Heart right ventricle (tissue), 16 donors: ENCODE results near the gene LDLRAD2. TPM values are rescaled to one million over a fixed set of nuclear protein-coding genes. Genes with fewer than 3 reads are reported as not detected.
A peak's percentile ranks its signal among the peaks of the same experiment; 100 is the strongest.

Experiments used
- ATAC-seq, 8 donors: fragments of 200-7000 bp; cut with Tn5 transposase; one replicate each; pipeline ENCODE4 v1.9.1; 2020; ENCODE audit warnings: mild to moderate bottlenecking in 8 of 8, moderate library complexity in 8 of 8, moderate number of reproducible peaks in 1 of 8
- DNase-seq, 2 donors: peaks; one replicate each; pipeline ENCODE4 v3.0.0-alpha.2; 2020
- H3K27ac ChIP-seq, 10 donors: fragments of 200-600 bp; sonication (generic) in 2 of 10; one replicate each; pipeline versions ENCODE4 v1.5.0 to v1.8.0; 2020 to 2022; ENCODE audit warnings: mild to moderate bottlenecking in 3 of 10
- H3K27me3 ChIP-seq, 7 donors: fragments of 200-600 bp; one replicate each; pipeline ENCODE4 v1.8.0; 2021 to 2022; ENCODE audit warnings: mild to moderate bottlenecking in 2 of 7
- H3K36me3 ChIP-seq, 9 donors: fragments of 200-600 bp; sonication (generic) in 1 of 9; one replicate each; pipeline versions ENCODE4 v1.5.0 to v1.8.0; 2020 to 2022; ENCODE audit warnings: mild to moderate bottlenecking in 2 of 9
- H3K4me1 ChIP-seq, 9 donors: fragments of 200-600 bp; sonication (generic) in 1 of 9; one replicate each; pipeline versions ENCODE4 v1.5.0 to v1.8.0; 2020 to 2022; ENCODE audit warnings: mild to moderate bottlenecking in 4 of 9
- H3K4me3 ChIP-seq, 10 donors: fragments of 200-600 bp; sonication (generic) in 2 of 10; one replicate each; pipeline versions ENCODE4 v1.5.0 to v1.8.0; 2020 to 2022; ENCODE audit warnings: mild to moderate bottlenecking in 7 of 10, moderate library complexity in 2 of 10
- H3K9me3 ChIP-seq, 11 donors: fragments of 200-600 bp in 10 of 11; sonication (generic) in 2 of 11; one replicate each; pipeline versions ENCODE4 v1.5.0 to v1.8.0; 2013 to 2022; ENCODE audit warnings: mild to moderate bottlenecking in 2 of 11, control low read depth in 1 of 11, moderate library complexity in 1 of 11
- WGBS, 2 donors: extraction: QIAGEN DNeasy Blood & Tissue Kit; methylation state at CpG; one replicate each; pipeline ENCODE4 v1.1.7; 2013; ENCODE audit warnings: inconsistent platforms in 1 of 2; 5-methylcytosine and 5-hydroxymethylcytosine counted together
- intact Hi-C, 10 donors: fragments of 100-400 bp; cut with DNase I; formaldehyde crosslinking; loops; one replicate each; pipeline versions ENCODE4 v1.11.1 to v1.14.2; 2022
- polyA plus RNA-seq, 2 donors: library from polyadenylated mRNA; stranded (reverse); fragments of 200-250 nt; gene quantifications; one replicate each; pipeline ENCODE4 v1.2.3, GENCODE V29; 2013
- total RNA-seq, 10 donors: library from RNA; stranded (reverse); fragmentation: NEBNext Ultra II Directional in 3 of 10; extraction: Animal tissue kit (Norgen Biotek cat#: 25700) in 3 of 10; gene quantifications; one replicate each; pipeline versions ENCODE4 v1.2.1 to v1.2.4, GENCODE V29; 2021 to 2023
- TF ChIP-seq, protein P1 (sequence below), 9 donors: fragments of 200-600 bp; sonication (generic) in 2 of 9; IDR thresholded peaks; one replicate each; pipeline versions ENCODE4 v1.5.0 to v1.8.0; 2021 to 2022; ENCODE audit warnings: antibody characterized with exemption in 9 of 9, mild to moderate bottlenecking in 5 of 9, moderate library complexity in 1 of 9
- donor health status: Arrhythmogenic right ventricular cardiomyopathy.
- donor health status: ischemic (EF 13 %, LVEDD 7.1; RV severe dilation, severe dysfunction).
- donor health status: healthy with polysubstance abuse.
- donor health status: DM: no; HTN: yes; CAD: no.
- donor health status: DM: no; HTN: no; CAD: no.
- donor health status: ischemic (EF 25% LVEDD 6.9; RV normal size, moderate dysfunction).
- donor health status: ischemic (EF 25% LVEDD 5.7; RV mildly dilated, moderate dysfunction).
- donor health status: healthy.
- donor health status: DM: yes; HTN: yes; CAD: no.
- donor health status: Ischemic cardiomyopathy.
- donor health status: ischemic (EF 35%, LVEDD 5.7; RV mildly dilated, moderate dysfunction).
- donor health status: nonischemic (EF 11% LVEDD 7.7; RV severe dilation, severe dysfunction).
- donor health status: DM: yes; HTN: yes; CAD: no.
- donor health status: PGD.
- donor health status: ischemic (EF 29% LVEDD 5.4; RV normal size, mild dysfunction).
- donor health status: nonischemic (EF 23%, LVEDD 6.1; RV moderate dilation, normal function).

Gene LDLRAD2
- total and polyA plus RNA-seq, 12 donors: 0.05 to 5.8 (median 1.7) TPM; not detected in 8

- 92 to 93% methylated on average over 12 to 13 of the region's 13 CpGs for WGBS, 2 donors
- TF ChIP-seq, protein P1, sequence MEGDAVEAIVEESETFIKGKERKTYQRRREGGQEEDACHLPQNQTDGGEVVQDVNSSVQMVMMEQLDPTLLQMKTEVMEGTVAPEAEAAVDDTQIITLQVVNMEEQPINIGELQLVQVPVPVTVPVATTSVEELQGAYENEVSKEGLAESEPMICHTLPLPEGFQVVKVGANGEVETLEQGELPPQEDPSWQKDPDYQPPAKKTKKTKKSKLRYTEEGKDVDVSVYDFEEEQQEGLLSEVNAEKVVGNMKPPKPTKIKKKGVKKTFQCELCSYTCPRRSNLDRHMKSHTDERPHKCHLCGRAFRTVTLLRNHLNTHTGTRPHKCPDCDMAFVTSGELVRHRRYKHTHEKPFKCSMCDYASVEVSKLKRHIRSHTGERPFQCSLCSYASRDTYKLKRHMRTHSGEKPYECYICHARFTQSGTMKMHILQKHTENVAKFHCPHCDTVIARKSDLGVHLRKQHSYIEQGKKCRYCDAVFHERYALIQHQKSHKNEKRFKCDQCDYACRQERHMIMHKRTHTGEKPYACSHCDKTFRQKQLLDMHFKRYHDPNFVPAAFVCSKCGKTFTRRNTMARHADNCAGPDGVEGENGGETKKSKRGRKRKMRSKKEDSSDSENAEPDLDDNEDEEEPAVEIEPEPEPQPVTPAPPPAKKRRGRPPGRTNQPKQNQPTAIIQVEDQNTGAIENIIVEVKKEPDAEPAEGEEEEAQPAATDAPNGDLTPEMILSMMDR (IDR thresholded peaks at IDR 0.05): no peak
- no peak overlapping the region for H3K4me3 ChIP-seq
- H3K27me3 ChIP-seq: no peaks in the 10 kb centered on the region
- intact Hi-C loops: no loop called here
- H3K9me3 ChIP-seq: no peaks in the 10 kb centered on the region
- DNase-seq (no peak), ATAC-seq (peak in 1 of 8 donors; percentile 3)
- H3K27ac ChIP-seq: no peak overlapping the region
- peaks cover 0 to 15% (median 0%) of the 10 kb centered on the region in 9 donors for H3K4me1 ChIP-seq
- peaks cover 11 to 100% (median 100%) of the 10 kb centered on the region in 9 donors for H3K36me3 ChIP-seq
Observed at GRCh38 chr1:21854751-21855131, 42.7 kb downstream of the LDLRAD2 start.

- no peaks in the 10 kb centered on the region for H3K9me3 ChIP-seq
- peaks cover 0 to 15% (median 0%) of the 10 kb centered on the region in 9 donors for H3K4me1 ChIP-seq
- no peak overlapping the region for H3K4me3 ChIP-seq
- TF ChIP-seq, protein P1 (IDR thresholded peaks at IDR 0.05): no peak
- H3K27ac ChIP-seq: no peak overlapping the region
- WGBS, 2 donors: 90 to 91% methylated on average over 34 to 35 of the region's 35 CpGs
- H3K27me3 ChIP-seq: no peaks in the 10 kb centered on the region
- ATAC-seq (peak in 4 of 8 donors; percentile 2 to 17 (median 6)), DNase-seq (no peak)
- intact Hi-C loops: no loop called here
- peaks cover 11 to 100% (median 100%) of the 10 kb centered on the region in 9 donors for H3K36me3 ChIP-seq
Observed at GRCh38 chr1:21855257-21856096, 43.4 kb downstream of the LDLRAD2 start.

DNA sequence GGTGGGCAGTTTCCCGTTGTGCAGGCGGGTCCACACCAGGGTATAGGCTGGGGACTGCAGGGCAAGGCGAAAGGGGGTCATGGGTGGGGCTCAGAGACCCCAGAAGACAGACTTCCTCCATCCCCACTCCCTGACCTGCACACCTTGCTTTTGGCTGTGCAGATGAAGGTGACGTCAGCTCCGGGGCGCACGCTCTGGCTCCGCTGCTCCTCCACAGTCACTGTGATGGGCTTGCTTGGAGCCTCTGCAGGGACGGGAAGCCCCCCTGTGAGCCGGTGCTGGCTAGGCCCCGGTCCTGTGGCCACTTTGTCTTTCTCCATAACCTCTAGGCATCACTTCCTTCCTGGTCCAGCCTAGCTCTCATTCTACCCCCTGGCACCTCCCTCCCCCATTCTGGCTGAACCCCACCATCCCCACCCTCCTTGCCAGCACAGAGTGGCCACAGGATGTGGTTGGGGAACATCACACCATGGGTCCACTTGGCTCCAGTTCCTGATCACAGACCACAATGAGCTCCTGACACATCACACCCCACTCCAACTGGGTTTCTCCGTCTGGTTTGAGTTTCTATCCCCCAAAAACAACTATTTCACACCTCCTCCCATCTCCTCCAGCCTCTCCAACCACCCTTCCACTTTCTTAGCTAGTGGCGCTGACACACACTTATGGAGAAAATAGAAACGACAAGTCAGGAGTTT is 45.2 kb downstream of the LDLRAD2 start:
- H3K36me3 ChIP-seq: peaks cover 18 to 100% (median 100%) of the 10 kb centered on the region in 9 donors
- H3K9me3 ChIP-seq: no peaks in the 10 kb centered on the region
- no peak overlapping the region for H3K4me3 ChIP-seq
- peaks cover 0 to 17% (median 0%) of the 10 kb centered on the region in 9 donors for H3K4me1 ChIP-seq
- intact Hi-C loops: no loop called here
- TF ChIP-seq, protein P1 (IDR thresholded peaks at IDR 0.05): no peak
- DNase-seq: no peak
- H3K27me3 ChIP-seq: no peaks in the 10 kb centered on the region
- no peak for ATAC-seq
- peak overlapping the region in 1 of 10 donors; percentile 53 for H3K27ac ChIP-seq
- 83 to 86% methylated on average over 14 of the region's 14 CpGs for WGBS, 2 donors

GRCh38 chr1:21857840-21858670 is 46.0 kb downstream of the LDLRAD2 start:
- DNase-seq: no peak
- peak overlapping the region in 4 of 10 donors; percentile 9 to 53 (median 27) for H3K27ac ChIP-seq
- 53 to 61% methylated on average over 15 of the region's 15 CpGs for WGBS, 2 donors
- peaks cover 0 to 17% (median 0%) of the 10 kb centered on the region in 9 donors for H3K4me1 ChIP-seq
- no peaks in the 10 kb centered on the region for H3K27me3 ChIP-seq
- no peaks in the 10 kb centered on the region for H3K9me3 ChIP-seq
- ATAC-seq: no peak
- H3K36me3 ChIP-seq: peaks cover 18 to 100% (median 94%) of the 10 kb centered on the region in 9 donors
- no peak overlapping the region for H3K4me3 ChIP-seq
- intact Hi-C loops: no loop called here
- TF ChIP-seq, protein P1 (IDR thresholded peaks at IDR 0.05): no peak
